Choroid plexus epithelial cell (primary cell): ENCODE data around the gene SPTBN2.
"Not testable (repeated sequence)": the region's sequence is repeated elsewhere in the genome, so short reads cannot be mapped to it uniquely, and the experiment has no call there.

Experiments
- DNase-seq: peaks from one replicate; pipeline ENCODE4 v3.0.0-alpha.2; 2010; ENCODE audit warnings: low read depth
- H3K4me3 ChIP-seq: 2 replicates; pipeline ENCODE4 v1.5.1; 2011; ENCODE audit warnings: low read depth, mild to moderate bottlenecking, control low read depth, low read length, moderate library complexity
- CTCF ChIP-seq: conservative IDR thresholded peaks from 2 replicates; pipeline ENCODE4 v1.5.1; 2011; ENCODE audit warnings: low read depth, mild to moderate bottlenecking, control low read depth, inconsistent platforms, low read length, moderate library complexity

SPTBN2 gene

GRCh38 chr11:66739983-66740382 lies 11.0 kb upstream of the SPTBN2 start:
- no peak for TF ChIP-seq CTCF
- no peak for DNase-seq

GRCh38 chr11:66734215-66734614 lies 5.2 kb upstream of the SPTBN2 start:
- H3K4me3 ChIP-seq: no peak overlapping the region
- no peak for TF ChIP-seq CTCF
- no peak for DNase-seq

More at GRCh38 chr11:66739983-66740382, 11.0 kb upstream of the SPTBN2 start:
- H3K4me3 ChIP-seq: no peak overlapping the region

- DNase-seq: no peak
- H3K4me3 ChIP-seq: no peak overlapping the region
- TF ChIP-seq CTCF: no peak
Observed at GRCh38 chr11:66729447-66729846, 431 bp upstream of the SPTBN2 start.

- DNase-seq: no peak
- TF ChIP-seq CTCF: no peak
- peak overlapping the region; percentile 48 for H3K4me3 ChIP-seq
Observed at GRCh38 chr11:66728038-66728692, 851 bp downstream of the SPTBN2 start.

GRCh38 chr11:66727282-66728037 lies 1.6 kb downstream of the SPTBN2 start:
- peak; percentile 13 for DNase-seq
- TF ChIP-seq CTCF: no peak
- peak overlapping the region; percentile 48 for H3K4me3 ChIP-seq

- no peak overlapping the region for H3K4me3 ChIP-seq
- peak; percentile 21 for DNase-seq
- TF ChIP-seq CTCF: no peak
Observed at GRCh38 chr11:66725647-66726046, 3.4 kb downstream of the SPTBN2 start.

- no peak for TF ChIP-seq CTCF
- no peak for DNase-seq
- H3K4me3 ChIP-seq: no peak overlapping the region
Observed at GRCh38 chr11:66725114-66725513, 3.9 kb downstream of the SPTBN2 start.

- not testable (repeated sequence) for DNase-seq, H3K4me3 ChIP-seq
Observed at GRCh38 chr11:66724167-66724566, 4.8 kb downstream of the SPTBN2 start.
